HCT116 (cell line): Measurements from ENCODE around the gene FOXN3. TPM values are rescaled to one million over a fixed set of nuclear protein-coding genes. Genes with fewer than 3 reads are reported as not detected.

Source experiments
- ATAC-seq: fragments of 200-7000 bp; cut with Tn5 transposase; 2 replicates; pipeline ENCODE4 v1.9.1; 2020; ENCODE audit warnings: mild to moderate bottlenecking, moderate library complexity
- BruUV-seq: library from RNA; stranded (reverse); fragments of 400-500 nt; replicated peaks from 2 replicates; lab custom pipeline; 2021; lab: Mats Ljungman, UMichigan
- CTCF ChIA-PET: fragments of 300-600 bp; sonication (Branson Sonifier 250); formaldehyde crosslinking; loops from one replicate; lab custom pipeline; 2021; ENCODE audit warnings: antibody characterized with exemption; lab: Charles Lee
- POLR2A ChIA-PET: fragments of 300-600, 350-600 bp; sonication (Branson Sonifier 250); formaldehyde crosslinking; loops from one replicate; lab custom pipeline; 2021; ENCODE audit warnings: antibody characterized with exemption; lab: Charles Lee
- RAD21 ChIA-PET, 2 experiments: fragments of 300-600 bp; sonication (Branson Sonifier 250); formaldehyde crosslinking; loops; one replicate each; lab custom pipeline; 2023; ENCODE audit warnings: low total read pairs in 2 of 2; ENCODE audit not compliant: uncharacterized antibody in 2 of 2, unreplicated experiment in 2 of 2, low non-redundant PET in 1 of 2; lab: Charles Lee
- DNase-seq: peaks from one replicate; pipeline ENCODE4 v3.0.0-alpha.2; 2010; ENCODE audit warnings: low read depth, low spot score
- H2AFZ ChIP-seq: fragments of 200-600 bp; shearing (Covaris generic), sonication (generic); 2 replicates; pipeline ENCODE4 v1.6.1; 2017; ENCODE audit warnings: low read depth, mixed run types, mixed read lengths, antibody characterized with exemption, low read length; ENCODE audit not compliant: poor library complexity, severe bottlenecking
- H3K27ac ChIP-seq: 2 replicates; pipeline ENCODE4 v1.5.1; 2012; ENCODE audit warnings: low read depth, low read length
- H3K27me3 ChIP-seq: fragments of 200-600 bp; sonication (generic); 2 replicates; pipeline ENCODE4 v1.6.1; 2016; ENCODE audit warnings: mixed run types, low read length, mixed read lengths; ENCODE audit not compliant: insufficient read depth
- H3K36me3 ChIP-seq, 2 experiments: fragments of 200-500 bp in 1 of 2; fragments of 200-600 bp in 1 of 2; sonication (Bioruptor generic) in 1 of 2; sonication (generic) in 1 of 2; 2 replicates each; pipeline versions ENCODE4 v1.5.1 to v1.6.1; 2014 to 2016; ENCODE audit warnings: low read length in 2 of 2, inconsistent platforms in 1 of 2, mixed read lengths in 1 of 2, mixed run types in 1 of 2; ENCODE audit not compliant: insufficient read depth in 2 of 2, control insufficient read depth in 1 of 2
- H3K4me1 ChIP-seq, 2 experiments: fragments of 200-600 bp in 1 of 2; sonication (generic) in 1 of 2; 2 replicates each; pipeline versions ENCODE4 v1.5.1 to v1.6.1; 2012 to 2017; ENCODE audit warnings: low read length in 2 of 2, inconsistent platforms in 1 of 2, mild to moderate bottlenecking in 1 of 2, mixed read lengths in 1 of 2, mixed run types in 1 of 2, moderate library complexity in 1 of 2; ENCODE audit not compliant: insufficient read depth in 2 of 2, control insufficient read depth in 1 of 2
- H3K4me2 ChIP-seq: fragments of 200-600 bp; sonication (generic); 2 replicates; pipeline ENCODE4 v1.6.1; 2017; ENCODE audit warnings: mixed run types, low read length, mixed read lengths
- H3K4me3 ChIP-seq, 2 experiments: fragments of 200-600 bp in 1 of 2; sonication (generic) in 1 of 2; replicated peaks in 1 of 2; 2 replicates each; pipeline ENCODE4 v1.5.1; 2011 to 2016; ENCODE audit warnings: low read length in 2 of 2, control low read depth in 1 of 2, low read depth in 1 of 2, mild to moderate bottlenecking in 1 of 2, mixed read lengths in 1 of 2, mixed run types in 1 of 2
- H3K79me2 ChIP-seq: fragments of 200-600 bp; sonication (generic); 2 replicates; pipeline ENCODE4 v1.6.1; 2017; ENCODE audit warnings: mild to moderate bottlenecking, mixed run types, low read length, moderate library complexity, mixed read lengths; ENCODE audit not compliant: insufficient read depth
- H3K9ac ChIP-seq: fragments of 200-600 bp; sonication (generic); 2 replicates; pipeline ENCODE4 v1.6.1; 2016; ENCODE audit warnings: low read length, mixed read lengths
- H3K9me2 ChIP-seq: fragments of 200-600 bp; sonication (generic), shearing (Covaris generic); 2 replicates; pipeline ENCODE4 v1.6.1; 2017; ENCODE audit warnings: mixed run types, mild to moderate bottlenecking, moderate library complexity; ENCODE audit not compliant: insufficient read depth
- H3K9me3 ChIP-seq, 2 experiments: fragments of 200-500 bp in 1 of 2; fragments of 200-600 bp in 1 of 2; sonication (Bioruptor generic) in 1 of 2; sonication (generic) in 1 of 2; 2 replicates each; pipeline ENCODE4 v1.6.1; 2014 to 2017; ENCODE audit warnings: low read length in 2 of 2, mixed read lengths in 2 of 2, inconsistent platforms in 1 of 2, low read depth in 1 of 2, mild to moderate bottlenecking in 1 of 2, mixed run types in 1 of 2, moderate library complexity in 1 of 2; ENCODE audit not compliant: control insufficient read depth in 1 of 2, insufficient read depth in 1 of 2
- H4K20me1 ChIP-seq: fragments of 200-600 bp; sonication (generic), shearing (Covaris generic); 2 replicates; pipeline ENCODE4 v1.6.1; 2017; ENCODE audit warnings: mixed run types, mild to moderate bottlenecking, moderate library complexity; ENCODE audit not compliant: insufficient read depth
- CBX3 ChIP-seq: IDR thresholded peaks from 2 replicates; pipeline ENCODE4 v1.6.1; 2012; ENCODE audit warnings: low read depth
- CEBPB ChIP-seq: IDR thresholded peaks from 2 replicates; pipeline ENCODE4 v1.6.1; 2012; ENCODE audit warnings: low read depth
- CTCF ChIP-seq, 3 experiments: fragments of 200-600 bp in 1 of 3; sonication (generic) in 1 of 3; IDR thresholded peaks in 2 of 3; conservative IDR thresholded peaks in 1 of 3; 2 replicates each; pipeline ENCODE4 v1.5.1; 2012 to 2017; ENCODE audit warnings: low read depth in 2 of 3, low read length in 2 of 3, antibody characterized with exemption in 1 of 3, borderline replicate concordance in 1 of 3, control low read depth in 1 of 3, mild to moderate bottlenecking in 1 of 3, mixed read lengths in 1 of 3, mixed run types in 1 of 3, moderate library complexity in 1 of 3; ENCODE audit not compliant: insufficient read depth in 1 of 3
- EGR1 ChIP-seq: IDR thresholded peaks from 2 replicates; pipeline ENCODE4 v1.6.1; 2012; ENCODE audit warnings: low read depth
- EZH2 ChIP-seq: fragments of 200-600 bp; sonication (generic); IDR thresholded peaks from 2 replicates; pipeline ENCODE4 v1.6.1; 2017; ENCODE audit warnings: antibody characterized with exemption, mixed run types
- EZH2phosphoT487 ChIP-seq: fragments of 200-600 bp; IDR thresholded peaks from 2 replicates; pipeline ENCODE4 v1.6.1; 2018; ENCODE audit warnings: antibody characterized with exemption, borderline replicate concordance
- FOSL1 ChIP-seq: IDR thresholded peaks from 2 replicates; pipeline ENCODE4 v1.6.1; 2012; ENCODE audit warnings: low read depth
- MAX ChIP-seq: IDR thresholded peaks from 2 replicates; pipeline ENCODE4 v1.6.1; 2012
- POLR2A ChIP-seq: IDR thresholded peaks from 2 replicates; pipeline ENCODE4 v1.7.0; 2011; ENCODE audit warnings: borderline replicate concordance; ENCODE audit not compliant: insufficient read depth, insufficient read length; ENCODE audit errors: extremely low read depth
- POLR2AphosphoS5 ChIP-seq: IDR thresholded peaks from 2 replicates; pipeline ENCODE4 v1.6.1; 2011; ENCODE audit warnings: mild to moderate bottlenecking, low read depth, low read length, moderate library complexity
- RAD21 ChIP-seq: IDR thresholded peaks from 2 replicates; pipeline ENCODE4 v1.6.1; 2012; ENCODE audit warnings: low read depth, mild to moderate bottlenecking
- REST ChIP-seq: IDR thresholded peaks from 2 replicates; pipeline ENCODE4 v1.6.1; 2012; ENCODE audit warnings: low read depth
- SIN3A ChIP-seq: IDR thresholded peaks from 2 replicates; pipeline ENCODE4 v1.6.1; 2012; ENCODE audit warnings: low read depth
- SP1 ChIP-seq: IDR thresholded peaks from 2 replicates; pipeline ENCODE4 v1.6.1; 2012; ENCODE audit warnings: low read depth
- SRF ChIP-seq: IDR thresholded peaks from 2 replicates; pipeline ENCODE4 v1.6.1; 2012; ENCODE audit warnings: low read depth
- TCF7L2 ChIP-seq: IDR thresholded peaks from 2 replicates; pipeline ENCODE4 v1.7.0; 2011; ENCODE audit warnings: borderline replicate concordance, inconsistent platforms; ENCODE audit not compliant: insufficient read depth, insufficient read length; ENCODE audit errors: extremely low read depth
- YY1 ChIP-seq: IDR thresholded peaks from 2 replicates; pipeline ENCODE4 v1.6.1; 2011; ENCODE audit warnings: low read length, low read depth, moderate library complexity, mild to moderate bottlenecking; ENCODE audit not compliant: insufficient replicate concordance; ENCODE audit errors: extremely low read depth
- ZBTB33 ChIP-seq: IDR thresholded peaks from 2 replicates; pipeline ENCODE4 v1.6.1; 2011; ENCODE audit warnings: mild to moderate bottlenecking, low read length, moderate library complexity; ENCODE audit not compliant: insufficient replicate concordance; ENCODE audit errors: extremely low read depth
- ZFX ChIP-seq: fragments of 450-650 bp; IDR thresholded peaks from 2 replicates; pipeline ENCODE4 v1.6.1; 2017
- ZNF274 ChIP-seq: fragments of 200-500 bp; sonication (Bioruptor generic); IDR thresholded peaks from 2 replicates; pipeline ENCODE4 v1.6.1; 2014; ENCODE audit warnings: mild to moderate bottlenecking, low read depth, low read length, inconsistent platforms
- intact Hi-C: fragments of 100-400 bp; cut with micrococcal nuclease; formaldehyde crosslinking; loops from 2 replicates; pipeline ENCODE4 v1.10.0; 2022
- total RNA-seq: library from RNA; stranded (reverse); gene quantifications from one replicate; pipeline ENCODE4 v1.2.1, GENCODE V29; 2021; ENCODE audit not compliant: unreplicated experiment

Gene FOXN3
- total RNA-seq, 1 experiment from 2014 or later = 20.0 TPM

GRCh38 chr14:89325299-89325883, 91.6 kb downstream of the FOXN3 start:
- H3K4me3 ChIP-seq = no peak overlapping the region
- H2AFZ ChIP-seq = no peak overlapping the region
- H3K27ac ChIP-seq = no peak overlapping the region
- intact Hi-C loops = no loop called here
- no TSS peak for BruUV-seq
- no peaks in the 10 kb centered on the region for H3K79me2 ChIP-seq
- no peaks in the 10 kb centered on the region for H4K20me1 ChIP-seq
- H3K36me3 ChIP-seq = no peaks in the 10 kb centered on the region
- ChIA-PET CTCF (no interaction called here), RAD21 (no interaction called here), POLR2A (no interaction called here)
- no peaks in the 10 kb centered on the region for H3K9me3 ChIP-seq
- H3K9me2 ChIP-seq = no peaks in the 10 kb centered on the region
- H3K9ac ChIP-seq = no peak overlapping the region
- no peak for TF ChIP-seq MAX
- TF ChIP-seq FOSL1 = no peak
- no peak for TF ChIP-seq ZBTB33
- TF ChIP-seq SIN3A = no peak
- TF ChIP-seq EGR1 = no peak
- TF ChIP-seq ZNF274 = no peak
- TF ChIP-seq ZFX = no peak
- TF ChIP-seq REST = no peak
- no peak for TF ChIP-seq POLR2A
- TF ChIP-seq RAD21 = no peak
- TF ChIP-seq CEBPB = no peak
- no peak for TF ChIP-seq CBX3
- TF ChIP-seq POLR2AphosphoS5 = no peak
- TF ChIP-seq CTCF (IDR thresholded peaks at IDR 0.05 in 2 of 3, conservative IDR thresholded peaks at IDR 0.05 in 1 of 3; ENCODE audit: borderline replicate concordance in 1 of 3, insufficient read depth in 1 of 3, low read depth in 2 of 3, low read length in 2 of 3) = no peak
- TF ChIP-seq TCF7L2 = no peak
- TF ChIP-seq EZH2phosphoT487 = no peak
- TF ChIP-seq EZH2 = no peak
- TF ChIP-seq YY1 = no peak
- no peak for TF ChIP-seq SRF
- no peak for TF ChIP-seq SP1
- H3K4me2 ChIP-seq = no peak overlapping the region
- ATAC-seq = no peak
- H3K27me3 ChIP-seq = no peaks in the 10 kb centered on the region
- no peaks in the 10 kb centered on the region for H3K4me1 ChIP-seq
- no peak for DNase-seq
